ENCODE results near the gene TSBP1. TPM values are rescaled to one million over a fixed set of nuclear protein-coding genes. Genes with fewer than 3 reads are reported as not detected.
"Not testable (repeated sequence)": the region's sequence is repeated elsewhere in the genome, so short reads cannot be mapped to it uniquely, and the experiment has no call there.

TSBP1 gene
- total RNA-seq, 1 experiment from 2014 or later = not detected

- intact Hi-C loops (cut with micrococcal nuclease; ENCODE audit: unreplicated experiment) = no loop called here
Measured at GRCh38 chr6:32369660-32370059, 2.0 kb downstream of the TSBP1 start.

GRCh38 chr6:32367644-32368043 lies 4.1 kb downstream of the TSBP1 start:
- ChIA-PET CTCF (no interaction called here), POLR2A (ENCODE audit: low non-redundant PET) (no interaction called here)
- Histone ChIP-seq H3K27ac (ENCODE audit: low read depth, low read length, poor library complexity, severe bottlenecking) (no peak overlapping the region), H3K27me3 (replicated peaks; ENCODE audit: insufficient read depth, low read depth, low read length, poor library complexity) (peaks cover 8% of the 10 kb centered on the region), H3K36me3 (ENCODE audit: insufficient read depth, low read length, poor library complexity, severe bottlenecking) (no peaks in the 10 kb centered on the region), H3K4me3 (ENCODE audit: low read depth, low read length, poor library complexity, severe bottlenecking) (no peak overlapping the region), H3K4me1 (ENCODE audit: insufficient read depth, low read length, poor library complexity, severe bottlenecking) (peaks cover 5% of the 10 kb centered on the region), H3K9me3 (ENCODE audit: low read depth, low read length, poor library complexity, severe bottlenecking) (no peaks in the 10 kb centered on the region)
- intact Hi-C loops (cut with micrococcal nuclease; ENCODE audit: unreplicated experiment) = no loop called here
- BruUV-seq (replicated peaks) = no TSS peak
- no peak for DNase-seq (ENCODE audit: low spot score)
- TF ChIP-seq CTCF (conservative IDR thresholded peaks at IDR 0.05; ENCODE audit: low read depth, low read length) = no peak
- TF ChIP-seq EZH2 (IDR thresholded peaks at IDR 0.05; ENCODE audit: borderline replicate concordance, low read depth, low read length, poor library complexity, severe bottlenecking) = no peak

More at GRCh38 chr6:32369660-32370059, 2.0 kb downstream of the TSBP1 start:
- peaks cover 5% of the 10 kb centered on the region for H3K4me1 ChIP-seq (ENCODE audit: insufficient read depth, low read length, poor library complexity, severe bottlenecking)
- no TSS peak for BruUV-seq (replicated peaks)
- TF ChIP-seq CTCF (conservative IDR thresholded peaks at IDR 0.05; ENCODE audit: low read depth, low read length) (no peak), EZH2 (IDR thresholded peaks at IDR 0.05; ENCODE audit: borderline replicate concordance, low read depth, low read length, poor library complexity, severe bottlenecking) (no peak)
- no peaks in the 10 kb centered on the region for H3K36me3 ChIP-seq (ENCODE audit: insufficient read depth, low read length, poor library complexity, severe bottlenecking)
- CTCF ChIA-PET = interaction anchor here (0.6 kb wide), 1 partner anchor 174 kb away, joined by 3 read pairs; no protein-coding TSS in a partner anchor
- H3K4me3 ChIP-seq (ENCODE audit: low read depth, low read length, poor library complexity, severe bottlenecking) = no peak overlapping the region
- POLR2A ChIA-PET (ENCODE audit: low non-redundant PET) = no interaction called here
- no peaks in the 10 kb centered on the region for H3K9me3 ChIP-seq (ENCODE audit: low read depth, low read length, poor library complexity, severe bottlenecking)
- H3K27me3 ChIP-seq (replicated peaks; ENCODE audit: insufficient read depth, low read depth, low read length, poor library complexity) = no peaks in the 10 kb centered on the region
- H3K27ac ChIP-seq (ENCODE audit: low read depth, low read length, poor library complexity, severe bottlenecking) = no peak overlapping the region
- DNase-seq (ENCODE audit: low spot score) = peak; percentile 52

GRCh38 chr6:32359225-32359624 lies 12.5 kb downstream of the TSBP1 start:
- H3K27ac ChIP-seq (ENCODE audit: low read depth, low read length, poor library complexity, severe bottlenecking); H3K9me3 ChIP-seq (ENCODE audit: low read depth, low read length, poor library complexity, severe bottlenecking); POLR2A ChIA-PET (ENCODE audit: low non-redundant PET); H3K27me3 ChIP-seq (replicated peaks; ENCODE audit: insufficient read depth, low read depth, low read length, poor library complexity); H3K4me3 ChIP-seq (ENCODE audit: low read depth, low read length, poor library complexity, severe bottlenecking); DNase-seq (ENCODE audit: low spot score); H3K4me1 ChIP-seq (ENCODE audit: insufficient read depth, low read length, poor library complexity, severe bottlenecking); H3K36me3 ChIP-seq (ENCODE audit: insufficient read depth, low read length, poor library complexity, severe bottlenecking); CTCF ChIA-PET; BruUV-seq (replicated peaks); intact Hi-C loops (cut with micrococcal nuclease; ENCODE audit: unreplicated experiment): not testable (repeated sequence)

GRCh38 chr6:32358548-32358947 lies 13.2 kb downstream of the TSBP1 start:
- H3K36me3 ChIP-seq (ENCODE audit: insufficient read depth, low read length, poor library complexity, severe bottlenecking); BruUV-seq (replicated peaks); POLR2A ChIA-PET (ENCODE audit: low non-redundant PET); H3K27me3 ChIP-seq (replicated peaks; ENCODE audit: insufficient read depth, low read depth, low read length, poor library complexity); H3K27ac ChIP-seq (ENCODE audit: low read depth, low read length, poor library complexity, severe bottlenecking); H3K4me1 ChIP-seq (ENCODE audit: insufficient read depth, low read length, poor library complexity, severe bottlenecking); intact Hi-C loops (cut with micrococcal nuclease; ENCODE audit: unreplicated experiment); H3K9me3 ChIP-seq (ENCODE audit: low read depth, low read length, poor library complexity, severe bottlenecking); CTCF ChIA-PET; DNase-seq (ENCODE audit: low spot score); H3K4me3 ChIP-seq (ENCODE audit: low read depth, low read length, poor library complexity, severe bottlenecking): not testable (repeated sequence)

Measured in A673 (cell line).